A549 treated with Hydrocortisone at 1 μM for 4 hours (cell line): Measurements from ENCODE around the gene MID1IP1. TPM values are rescaled to one million over a fixed set of nuclear protein-coding genes. Genes with fewer than 3 reads are reported as not detected.

Experiments
- total RNA-seq: library from RNA; stranded (reverse); fragments of 200-300 nt; extraction: Qiagen RNA extraction; gene quantifications from 5 replicates; pipeline ENCODE4 v1.2.3, GENCODE V29; 2022

Gene MID1IP1
- 27.8 to 34.9 TPM (median 30.0 TPM) in 5 replicates for total RNA-seq

GRCh38 chrX:38800981-38801845 lies at the start of gene MID1IP1:
Gene MID1IP1, plus strand, starts transcription at chrX:38801459. Its CDS starts 3,488 bp downstream, at chrX:38804947.

Other genes with a start within 250 kb of the MID1IP1 start
- 2.4 to 3.1 TPM (median 2.8 TPM) in 5 replicates for gene TSPAN7, start 239.9 kb upstream of the MID1IP1 start, total RNA-seq